Activated effector memory CD4-positive, alpha-beta T cell treated with anti-CD3 and anti-CD28 coated beads, Interleukin-2, amount 50 U/mL, for 16 hours (primary cell): ENCODE results near the gene CSNK1D.
A peak's percentile ranks its signal among the peaks of the same experiment; 100 is the strongest.

ENCODE experiments used
- DNase-seq: peaks from one replicate; pipeline ENCODE4 v3.0.0-alpha.2; 2020

The CSNK1D gene

GRCh38 chr17:82292251-82293154, 19.0 kb upstream of the CSNK1D start:
- DNase-seq = peak; percentile 97

- no peak for DNase-seq
Observed at GRCh38 chr17:82291582-82292250, 18.2 kb upstream of the CSNK1D start.

- DNase-seq = no peak
Observed at GRCh38 chr17:82287868-82288801, 14.6 kb upstream of the CSNK1D start.

GRCh38 chr17:82287013-82287867, 13.7 kb upstream of the CSNK1D start:
- no peak for DNase-seq

DNA sequence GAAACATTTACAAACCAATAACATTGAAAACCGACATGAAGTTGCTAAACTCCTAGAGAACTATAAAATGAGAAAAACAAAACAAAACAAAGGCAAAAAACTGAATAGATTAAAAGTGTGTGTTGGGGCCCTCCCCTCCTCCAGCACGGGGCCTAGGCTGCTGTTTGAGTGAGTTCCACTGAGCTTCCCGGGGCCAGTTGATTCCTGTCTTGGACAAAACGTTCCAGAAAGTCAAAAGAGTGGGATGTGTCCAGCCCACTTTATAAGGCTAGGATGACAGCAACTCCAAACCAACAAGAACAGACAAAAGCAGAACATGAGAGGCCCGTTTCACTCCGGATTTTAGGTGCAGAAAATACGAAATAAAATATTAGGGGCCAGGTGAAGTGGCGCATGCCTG, 11.6 kb upstream of the CSNK1D start:
- no peak for DNase-seq

- DNase-seq = peak; percentile 81
Observed at GRCh38 chr17:82283208-82283749, 9.8 kb upstream of the CSNK1D start.

GRCh38 chr17:82282239-82283207, 9.0 kb upstream of the CSNK1D start:
- DNase-seq = no peak

- DNase-seq = peak; percentile 87
Observed at GRCh38 chr17:82281502-82282238, 8.2 kb upstream of the CSNK1D start.

DNA sequence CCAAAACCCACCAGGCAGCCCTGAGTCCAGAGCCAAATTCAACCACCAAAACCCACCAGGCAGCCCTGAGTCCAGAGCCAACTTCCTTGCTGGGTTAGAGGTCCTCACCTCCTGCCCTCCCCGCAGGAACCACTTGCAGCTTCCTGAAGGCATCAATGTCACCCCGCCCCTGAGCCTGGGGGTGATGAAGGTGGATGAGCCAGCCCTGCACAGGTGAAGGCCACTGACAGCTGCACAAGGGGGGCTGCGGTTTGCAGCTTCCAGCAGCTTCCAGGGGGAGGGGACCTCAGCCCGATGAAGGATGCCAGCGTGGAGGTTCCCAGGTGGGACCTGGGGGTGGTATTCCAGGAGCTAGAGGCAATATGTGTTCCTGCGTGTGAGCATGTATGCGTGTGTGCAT, 7.6 kb upstream of the CSNK1D start:
- DNase-seq = no peak

GRCh38 chr17:82280537-82280936, 7.0 kb upstream of the CSNK1D start:
- no peak for DNase-seq

DNA sequence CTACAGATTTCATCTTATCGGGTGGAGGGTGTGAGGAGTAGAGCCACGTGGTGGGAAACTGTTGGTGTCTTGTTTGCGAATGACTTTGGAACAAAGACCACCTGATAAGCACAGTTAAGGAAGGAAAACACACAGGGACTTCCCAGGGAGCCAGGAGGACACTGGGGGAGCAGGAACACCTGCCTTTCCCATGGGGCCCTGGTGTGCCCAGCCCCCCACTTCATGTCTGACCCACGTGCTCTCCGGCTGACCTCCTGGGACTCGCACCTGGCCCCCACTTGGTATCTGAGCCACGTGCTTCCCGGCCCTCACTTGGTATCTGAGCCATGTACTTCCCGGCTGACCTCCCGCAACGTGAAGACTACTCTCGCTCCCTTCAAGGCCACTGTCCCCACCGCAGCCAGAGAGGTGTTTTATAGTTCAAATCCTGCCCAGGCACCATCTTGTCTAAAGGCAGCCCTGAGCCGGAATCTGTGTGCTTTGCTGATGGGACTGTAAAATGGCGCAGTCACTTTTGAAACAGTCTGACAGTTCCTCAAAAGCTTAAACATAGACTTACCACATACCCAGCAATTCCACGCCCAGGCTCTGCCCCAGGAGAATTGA, 5.4 kb upstream of the CSNK1D start:
- DNase-seq = no peak

GRCh38 chr17:82278308-82278707, 4.8 kb upstream of the CSNK1D start:
- no peak for DNase-seq

- DNase-seq = no peak
Observed at GRCh38 chr17:82277851-82278250, 4.4 kb upstream of the CSNK1D start.

DNA sequence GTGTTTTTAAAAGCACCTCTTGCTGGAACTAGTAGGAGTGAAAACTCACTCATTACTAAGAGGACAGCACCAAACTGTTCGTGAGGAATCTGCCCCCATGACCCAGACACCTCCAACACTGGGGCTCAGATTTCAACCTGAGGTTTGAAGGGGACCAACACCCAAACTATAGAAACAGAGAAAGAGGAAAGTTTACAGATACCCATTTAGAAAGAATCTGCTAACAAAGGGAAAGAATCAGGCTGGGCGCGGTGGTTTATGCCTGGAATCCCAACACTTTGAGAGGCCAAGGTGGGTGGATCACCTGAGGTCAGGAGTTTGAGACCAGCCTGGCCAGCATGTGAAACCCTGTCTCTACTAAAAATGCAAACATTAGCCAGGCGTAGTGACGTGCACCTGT, 3.4 kb upstream of the CSNK1D start:
- no peak for DNase-seq

DNA sequence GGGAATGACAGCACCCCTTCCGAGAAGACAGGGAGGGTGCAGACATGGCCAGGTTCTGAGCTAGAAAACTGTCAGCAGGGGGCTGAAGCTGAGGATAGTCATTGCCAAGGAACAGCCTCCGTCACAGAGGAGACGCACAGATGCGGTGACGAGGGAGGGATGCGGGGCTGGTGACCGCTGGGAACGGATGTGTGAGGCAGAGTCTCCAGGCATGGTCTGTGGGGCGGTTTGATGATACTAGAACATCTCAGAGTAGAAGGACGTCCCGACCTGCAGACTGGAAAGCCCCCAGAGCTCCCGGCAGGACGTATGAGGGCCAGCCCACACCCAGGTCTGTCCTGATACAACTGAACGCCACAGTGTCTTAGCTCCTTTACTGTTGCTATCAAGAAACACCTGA, 1.8 kb upstream of the CSNK1D start:
- no peak for DNase-seq

DNA sequence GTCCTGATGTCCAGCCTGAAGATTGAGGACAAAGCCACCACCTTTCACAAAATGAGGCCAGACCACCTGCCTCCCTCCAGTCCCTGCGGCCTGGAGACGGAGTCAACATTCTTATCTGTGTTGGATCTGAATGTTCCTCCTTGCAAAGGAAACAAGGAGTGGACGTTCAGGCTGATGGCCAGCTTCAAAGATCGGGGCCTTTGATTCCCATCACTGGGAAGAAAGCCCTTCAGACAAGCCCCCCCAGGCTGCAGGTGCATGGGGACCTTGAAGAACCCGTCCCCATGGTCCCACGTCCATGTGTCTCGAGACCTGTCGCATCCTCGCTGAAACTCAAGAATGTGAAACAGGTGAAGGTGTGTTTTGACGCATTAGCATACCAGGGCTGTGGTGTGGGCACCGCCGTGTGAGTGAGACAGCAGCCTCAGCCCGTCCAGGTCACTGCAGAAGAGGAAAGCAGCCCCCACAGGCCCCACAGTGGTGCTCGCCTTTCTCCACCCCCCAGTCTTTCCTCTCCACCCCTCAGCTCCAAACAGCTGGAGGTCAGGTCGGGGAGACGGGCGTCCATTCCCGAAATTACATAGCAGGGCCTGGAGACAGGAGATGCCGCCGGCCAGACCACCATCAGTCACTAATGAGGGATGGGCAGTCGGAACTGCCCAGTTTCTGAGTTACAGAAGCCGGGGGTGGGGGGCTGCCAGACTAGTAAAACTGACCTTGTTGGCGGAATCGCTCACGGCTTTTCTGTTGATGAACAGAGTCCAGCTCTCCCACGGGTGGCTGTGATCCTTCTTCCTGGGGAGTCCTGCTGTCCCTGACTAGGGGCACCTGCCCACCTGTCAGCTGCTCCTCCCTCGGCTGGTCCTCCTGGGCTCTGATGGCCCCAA, 877 bp upstream of the CSNK1D start:
- DNase-seq = no peak

- peak; percentile 75 for DNase-seq
Observed at GRCh38 chr17:82272495-82273326, 789 bp downstream of the CSNK1D start.
